NCI-H128 (cell line): ENCODE data around the gene SEMA5A.

ENCODE experiments used
- DNase-seq: peaks from one replicate; lab custom pipeline; 2025; ENCODE audit not compliant: unreplicated experiment; lab: John Stamatoyannopoulos, UW

The SEMA5A gene

GRCh38 chr5:9149988-9150387 lies 395.9 kb downstream of the SEMA5A start:
- DNase-seq, result no peak

GRCh38 chr5:9148242-9148641 lies 397.6 kb downstream of the SEMA5A start:
- no peak for DNase-seq

GRCh38 chr5:9140711-9141110 lies 405.2 kb downstream of the SEMA5A start:
- DNase-seq, result no peak

- no peak for DNase-seq
These were observed 405.7 kb downstream of the SEMA5A start for GRCh38 chr5:9140202-9140601.

DNA sequence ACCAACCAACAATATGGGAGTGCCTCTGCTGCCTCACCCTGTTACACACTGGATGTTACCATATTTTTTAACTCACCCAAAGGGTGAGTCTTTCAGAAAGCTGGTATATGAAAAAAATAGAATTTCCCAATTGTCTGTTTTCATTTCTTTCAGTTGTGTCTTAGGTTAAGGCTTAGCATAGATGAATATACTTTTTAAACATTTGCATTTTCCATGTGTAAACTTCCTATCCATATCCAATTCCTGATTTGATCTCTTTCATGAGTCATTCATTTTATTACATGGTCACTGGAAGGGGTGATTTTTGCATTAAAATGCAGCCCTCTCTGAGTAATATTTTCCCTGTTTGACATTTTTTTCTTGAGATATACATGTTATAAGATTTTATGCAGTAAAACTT lies 406.5 kb downstream of the SEMA5A start:
- DNase-seq, result no peak

- DNase-seq, result no peak
These were observed 417.7 kb downstream of the SEMA5A start for GRCh38 chr5:9128136-9128535.

DNA sequence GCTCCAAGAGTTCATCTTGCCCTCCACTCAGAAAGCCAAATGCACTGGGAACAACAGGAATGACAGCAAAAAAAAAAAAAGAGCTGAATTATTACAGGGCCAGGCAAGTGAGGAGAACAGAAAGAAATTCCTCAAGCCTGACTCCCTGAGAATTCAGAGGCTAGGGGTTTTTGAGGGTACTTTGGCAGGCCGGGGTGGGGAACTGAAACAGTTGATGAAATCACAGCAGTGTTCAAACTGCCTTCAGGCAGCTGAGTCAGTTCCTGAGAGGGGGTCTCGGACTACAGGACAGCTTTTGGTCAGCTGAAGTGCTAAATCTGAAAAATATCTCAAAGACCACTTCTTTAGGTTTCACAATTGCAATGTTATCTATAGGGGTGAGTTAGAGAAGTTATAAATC lies 419.4 kb downstream of the SEMA5A start:
- no peak for DNase-seq

DNA sequence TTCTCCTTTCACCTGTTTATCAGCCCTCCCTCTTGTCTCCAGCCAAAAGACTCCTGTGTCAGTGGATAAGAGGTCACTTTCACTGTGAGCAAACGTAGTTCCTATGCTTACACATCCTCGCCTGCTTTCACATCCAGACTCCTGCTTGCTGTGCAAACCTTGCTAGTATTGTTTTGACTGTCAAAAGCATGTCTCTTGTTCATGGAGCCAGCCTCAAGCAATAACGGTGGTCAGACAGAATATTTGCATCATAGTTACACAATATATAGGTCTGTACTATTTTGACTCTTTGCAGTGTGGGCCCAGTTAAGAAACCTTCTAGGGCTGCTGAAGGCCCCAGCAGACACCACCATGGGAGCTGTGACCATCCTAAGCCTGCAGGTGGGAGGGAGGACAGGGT lies 420.0 kb downstream of the SEMA5A start:
- no peak for DNase-seq

- DNase-seq, result no peak
These were observed 421.0 kb downstream of the SEMA5A start for GRCh38 chr5:9124838-9125237.

GRCh38 chr5:9124071-9124470 lies 421.8 kb downstream of the SEMA5A start:
- DNase-seq, result no peak

GRCh38 chr5:9122528-9122927 lies 423.3 kb downstream of the SEMA5A start:
- no peak for DNase-seq

GRCh38 chr5:9121597-9121996 lies 424.3 kb downstream of the SEMA5A start:
- no peak for DNase-seq

DNA sequence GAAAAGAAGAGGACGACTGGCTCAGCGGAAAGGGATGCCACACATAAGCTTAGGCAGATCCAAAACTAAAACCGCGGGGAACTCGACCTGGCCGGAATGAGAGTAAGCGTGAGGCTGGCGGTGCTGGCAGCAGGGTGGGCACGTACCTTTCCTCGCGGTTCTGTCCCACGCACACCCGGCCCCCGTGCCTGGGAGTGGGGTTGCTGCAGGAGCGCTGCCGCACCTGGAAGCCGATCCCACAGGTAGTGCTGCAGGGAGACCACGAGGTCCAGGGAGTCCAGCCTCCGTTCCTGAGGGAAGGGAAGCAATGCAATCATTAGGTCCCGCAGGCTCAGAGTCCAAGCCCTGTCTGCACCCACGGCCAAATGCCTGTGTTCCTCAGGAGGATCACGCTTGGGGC lies 427.0 kb downstream of the SEMA5A start:
- no peak for DNase-seq

DNA sequence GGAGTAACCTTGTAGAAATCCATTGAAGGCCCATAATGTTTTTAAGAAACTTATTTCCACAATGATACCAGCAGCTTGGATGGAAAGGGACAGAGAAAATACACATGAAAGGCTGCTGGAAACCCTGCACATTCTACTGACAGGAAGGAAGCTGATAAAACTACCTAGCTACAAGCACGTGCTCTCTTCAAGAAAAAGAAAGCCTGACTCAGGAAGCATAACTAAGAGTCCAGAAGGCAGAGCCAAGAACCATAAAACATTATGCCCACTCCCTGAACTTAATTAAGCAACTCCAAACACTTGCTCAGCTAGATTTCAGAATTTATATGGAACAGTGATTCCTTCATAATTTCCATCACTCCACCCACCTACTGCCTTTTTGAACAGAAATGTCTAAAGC lies 430.8 kb downstream of the SEMA5A start:
- DNase-seq, result no peak

- no peak for DNase-seq
These were observed 433.2 kb downstream of the SEMA5A start for GRCh38 chr5:9112520-9113291.

GRCh38 chr5:9108162-9108561 lies 437.7 kb downstream of the SEMA5A start:
- no peak for DNase-seq

DNA sequence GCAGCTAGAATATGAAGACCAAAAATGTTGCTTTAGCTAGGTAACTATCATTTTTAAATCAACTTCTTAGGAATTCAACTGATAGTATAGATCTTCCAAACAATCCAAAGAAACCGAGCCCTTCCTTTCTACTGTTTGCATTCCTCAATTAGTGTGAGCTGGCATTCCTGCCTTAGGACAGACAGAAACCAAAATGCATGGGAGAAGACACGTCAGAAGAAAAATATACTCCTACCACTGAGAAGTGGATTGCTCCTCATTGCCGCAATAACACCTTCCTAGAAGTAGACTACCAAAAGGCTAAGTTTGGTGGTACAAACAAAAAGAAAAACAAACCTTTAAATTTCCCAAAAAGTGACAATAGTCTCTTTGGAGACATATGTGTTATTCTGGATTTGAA lies 440.0 kb downstream of the SEMA5A start:
- no peak for DNase-seq

GRCh38 chr5:9104571-9105339 lies 441.1 kb downstream of the SEMA5A start:
- DNase-seq, result no peak

DNA sequence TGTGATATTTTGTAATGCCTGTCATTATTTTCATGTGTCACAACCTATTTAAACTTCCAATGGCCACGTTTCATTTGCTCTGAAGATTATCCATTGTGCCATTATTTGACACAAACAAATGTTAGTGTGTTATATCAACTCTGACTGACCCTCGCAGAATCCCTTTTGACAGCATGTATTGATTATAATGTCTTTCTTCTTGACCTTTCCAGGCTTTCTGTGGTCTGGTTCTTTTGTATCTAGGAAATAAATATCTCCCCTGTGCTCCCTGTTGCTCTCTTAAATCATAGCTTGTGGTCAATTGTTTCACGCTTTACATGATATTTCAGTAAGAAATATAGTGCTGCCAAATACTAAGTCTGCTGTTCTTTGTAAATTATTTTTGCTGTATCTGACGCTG lies 442.6 kb downstream of the SEMA5A start:
- no peak for DNase-seq

- DNase-seq, result no peak
These were observed 446.2 kb downstream of the SEMA5A start for GRCh38 chr5:9099689-9100088.

DNA sequence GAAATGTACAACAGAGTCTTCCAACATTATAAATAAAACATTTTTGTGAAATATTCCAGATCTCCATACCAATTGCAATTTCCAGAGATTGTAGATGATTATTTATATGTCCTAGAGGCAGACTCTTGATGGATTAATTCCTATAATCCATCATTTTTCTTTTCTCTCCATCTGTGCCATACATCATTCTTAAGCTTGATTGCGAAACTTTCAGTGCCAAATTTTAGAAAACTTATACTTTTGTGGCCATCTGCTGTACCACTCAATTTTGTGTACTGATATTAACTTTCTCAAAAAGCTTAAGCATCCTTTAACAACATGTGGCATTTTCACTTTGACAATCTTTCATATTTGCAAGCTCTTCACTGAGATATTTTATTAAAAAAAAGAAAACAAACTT lies 446.9 kb downstream of the SEMA5A start:
- no peak for DNase-seq

DNA sequence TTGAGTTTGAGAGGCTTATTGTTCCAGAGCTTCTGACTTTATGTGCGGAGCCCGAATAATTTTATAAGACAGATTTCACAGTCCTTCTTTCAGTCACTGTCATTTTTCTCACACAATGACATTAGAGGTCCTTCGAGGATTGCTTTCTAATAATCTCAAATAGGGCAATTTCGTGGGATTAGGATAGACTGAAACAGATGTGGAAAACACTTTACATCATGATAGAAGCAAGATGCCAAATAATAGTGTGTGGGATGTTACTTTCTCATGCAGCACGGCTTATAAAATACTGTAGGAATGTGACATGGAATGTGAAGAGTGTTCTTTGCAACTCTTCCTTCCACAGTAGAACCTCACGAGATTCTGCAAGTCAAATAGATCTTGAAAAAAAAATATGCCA lies 451.3 kb downstream of the SEMA5A start:
- no peak for DNase-seq
